ENCODE measurements around the gene PSMD12. TPM values are rescaled to one million over a fixed set of nuclear protein-coding genes. Genes with fewer than 3 reads are reported as not detected.

PSMD12 gene
- total RNA-seq, 1 experiment from 2014 or later: 93.1 TPM

GRCh38 chr17:67353929-67354574 lies 12.3 kb downstream of the PSMD12 start:
- intact Hi-C loops (cut with micrococcal nuclease): no loop called here
- no peak overlapping the region for H3K4me3 Mint-ChIP-seq (ENCODE audit: unreplicated experiment)
- H3K27ac Mint-ChIP-seq (ENCODE audit: low read depth, unreplicated experiment): no peak overlapping the region
- TF ChIP-seq CTCF (IDR thresholded peaks at IDR 0.05; ENCODE audit: unreplicated experiment): no peak
- H3K4me1 Mint-ChIP-seq (ENCODE audit: insufficient read depth, unreplicated experiment): no peaks in the 10 kb centered on the region
- no peak for DNase-seq (ENCODE audit: unreplicated experiment)
- H3K27me3 Mint-ChIP-seq (ENCODE audit: insufficient read depth, unreplicated experiment): no peaks in the 10 kb centered on the region
- no peaks in the 10 kb centered on the region for H3K9me3 Mint-ChIP-seq (ENCODE audit: unreplicated experiment)
- peaks cover 91% of the 10 kb centered on the region for H3K36me3 Mint-ChIP-seq (ENCODE audit: insufficient read depth, unreplicated experiment)
- ChIA-PET POLR2A (interaction anchor here (1.4 to 2.0 kb wide), 2 partner anchors 10 to 12 kb away, joined by 3 to 5 read pairs; no protein-coding TSS in a partner anchor), CTCF (interaction anchor here (0.5 to 0.7 kb wide), 2 partner anchors 38 to 538 kb away, joined by 3 read pairs; no protein-coding TSS in a partner anchor)
- BruUV-seq (replicated peaks): no TSS peak

GRCh38 chr17:67353161-67353560 lies 13.2 kb downstream of the PSMD12 start:
- intact Hi-C loops (cut with micrococcal nuclease): no loop called here
- no TSS peak for BruUV-seq (replicated peaks)
- H3K4me1 Mint-ChIP-seq (ENCODE audit: insufficient read depth, unreplicated experiment): no peaks in the 10 kb centered on the region
- ChIA-PET CTCF (interaction anchor here (0.5 to 1.3 kb wide), 3 partner anchors 11 to 539 kb away, joined by 3 to 4 read pairs (median 4); no protein-coding TSS in a partner anchor), POLR2A (interaction anchor here (0.6 to 2.0 kb wide), 5 partner anchors 10 to 72 kb away, joined by 3 to 5 read pairs (median 5); no protein-coding TSS in a partner anchor)
- peaks cover 95% of the 10 kb centered on the region for H3K36me3 Mint-ChIP-seq (ENCODE audit: insufficient read depth, unreplicated experiment)
- no peak overlapping the region for H3K27ac Mint-ChIP-seq (ENCODE audit: low read depth, unreplicated experiment)
- H3K4me3 Mint-ChIP-seq (ENCODE audit: unreplicated experiment): no peak overlapping the region
- DNase-seq (ENCODE audit: unreplicated experiment): no peak
- H3K27me3 Mint-ChIP-seq (ENCODE audit: insufficient read depth, unreplicated experiment): no peaks in the 10 kb centered on the region
- no peaks in the 10 kb centered on the region for H3K9me3 Mint-ChIP-seq (ENCODE audit: unreplicated experiment)
- no peak for TF ChIP-seq CTCF (IDR thresholded peaks at IDR 0.05; ENCODE audit: unreplicated experiment)

- intact Hi-C loops (cut with micrococcal nuclease): no loop called here
- ChIA-PET POLR2A (interaction anchor here (0.6 to 1.2 kb wide), 3 partner anchors 16 to 87 kb away, joined by 3 to 5 read pairs (median 5); no protein-coding TSS in a partner anchor), CTCF (interaction anchor here (1.5 kb wide), 1 partner anchor 127 kb away, joined by 3 read pairs; no protein-coding TSS in a partner anchor)
- Mint-ChIP-seq H3K4me1 (ENCODE audit: insufficient read depth, unreplicated experiment) (no peaks in the 10 kb centered on the region), H3K9me3 (ENCODE audit: unreplicated experiment) (no peaks in the 10 kb centered on the region), H3K27me3 (ENCODE audit: insufficient read depth, unreplicated experiment) (no peaks in the 10 kb centered on the region), H3K36me3 (ENCODE audit: insufficient read depth, unreplicated experiment) (peaks cover 96% of the 10 kb centered on the region), H3K4me3 (ENCODE audit: unreplicated experiment) (no peak overlapping the region), H3K27ac (ENCODE audit: low read depth, unreplicated experiment) (no peak overlapping the region)
- TF ChIP-seq CTCF (IDR thresholded peaks at IDR 0.05; ENCODE audit: unreplicated experiment): no peak
- no peak for DNase-seq (ENCODE audit: unreplicated experiment)
- no TSS peak for BruUV-seq (replicated peaks)
These were observed 17.0 kb downstream of the PSMD12 start for GRCh38 chr17:67349420-67349819.

GRCh38 chr17:67347826-67348225 lies 18.6 kb downstream of the PSMD12 start:
- Mint-ChIP-seq H3K27ac (ENCODE audit: low read depth, unreplicated experiment) (no peak overlapping the region), H3K4me3 (ENCODE audit: unreplicated experiment) (no peak overlapping the region), H3K4me1 (ENCODE audit: insufficient read depth, unreplicated experiment) (no peaks in the 10 kb centered on the region), H3K27me3 (ENCODE audit: insufficient read depth, unreplicated experiment) (no peaks in the 10 kb centered on the region), H3K36me3 (ENCODE audit: insufficient read depth, unreplicated experiment) (peaks cover 96% of the 10 kb centered on the region), H3K9me3 (ENCODE audit: unreplicated experiment) (no peaks in the 10 kb centered on the region)
- intact Hi-C loops (cut with micrococcal nuclease): no loop called here
- ChIA-PET POLR2A (no interaction called here), CTCF (interaction anchor here (1.3 kb wide), 1 partner anchor 127 kb away, joined by 3 read pairs; no protein-coding TSS in a partner anchor)
- BruUV-seq (replicated peaks): no TSS peak
- TF ChIP-seq CTCF (IDR thresholded peaks at IDR 0.05; ENCODE audit: unreplicated experiment): no peak
- no peak for DNase-seq (ENCODE audit: unreplicated experiment)

Measured in MCF 10A (cell line).